DND-41 (cell line): ENCODE data around the gene SAPCD1.

Experiments
- EZH2 ChIP-seq: IDR thresholded peaks from 3 replicates; pipeline ENCODE4 v1.6.1; 2012; ENCODE audit warnings: borderline replicate concordance, low read depth, mild to moderate bottlenecking, moderate library complexity, low read length, inconsistent platforms; ENCODE audit not compliant: severe bottlenecking
- TF ChIP-seq, protein P1 (sequence below): IDR thresholded peaks from 2 replicates; pipeline ENCODE4 v1.5.1; 2012; ENCODE audit warnings: borderline replicate concordance, low read length, moderate library complexity, mild to moderate bottlenecking; ENCODE audit not compliant: poor library complexity, severe bottlenecking; ENCODE audit errors: extremely low read depth

DNA sequence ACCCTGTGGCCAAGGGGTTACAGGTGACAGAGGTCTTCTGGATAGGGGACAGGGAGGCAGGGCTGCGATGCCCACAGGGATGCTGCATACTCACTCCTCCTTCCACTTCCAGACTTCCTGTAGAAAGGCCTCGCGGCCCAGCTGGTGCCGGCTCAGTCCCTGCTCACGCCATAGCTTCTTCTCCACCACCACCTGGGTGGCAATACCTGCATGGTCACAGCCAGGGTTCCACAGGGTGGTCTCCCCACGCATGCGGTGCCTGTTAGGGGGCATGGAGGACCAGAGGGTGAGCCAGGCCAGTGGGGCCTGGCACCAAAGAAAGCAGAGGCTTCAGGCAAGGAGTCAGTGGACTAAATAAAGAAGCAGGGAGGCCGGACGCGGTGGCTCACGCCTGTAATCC, 23.0 kb downstream of the SAPCD1 start:
- TF ChIP-seq, protein P1, sequence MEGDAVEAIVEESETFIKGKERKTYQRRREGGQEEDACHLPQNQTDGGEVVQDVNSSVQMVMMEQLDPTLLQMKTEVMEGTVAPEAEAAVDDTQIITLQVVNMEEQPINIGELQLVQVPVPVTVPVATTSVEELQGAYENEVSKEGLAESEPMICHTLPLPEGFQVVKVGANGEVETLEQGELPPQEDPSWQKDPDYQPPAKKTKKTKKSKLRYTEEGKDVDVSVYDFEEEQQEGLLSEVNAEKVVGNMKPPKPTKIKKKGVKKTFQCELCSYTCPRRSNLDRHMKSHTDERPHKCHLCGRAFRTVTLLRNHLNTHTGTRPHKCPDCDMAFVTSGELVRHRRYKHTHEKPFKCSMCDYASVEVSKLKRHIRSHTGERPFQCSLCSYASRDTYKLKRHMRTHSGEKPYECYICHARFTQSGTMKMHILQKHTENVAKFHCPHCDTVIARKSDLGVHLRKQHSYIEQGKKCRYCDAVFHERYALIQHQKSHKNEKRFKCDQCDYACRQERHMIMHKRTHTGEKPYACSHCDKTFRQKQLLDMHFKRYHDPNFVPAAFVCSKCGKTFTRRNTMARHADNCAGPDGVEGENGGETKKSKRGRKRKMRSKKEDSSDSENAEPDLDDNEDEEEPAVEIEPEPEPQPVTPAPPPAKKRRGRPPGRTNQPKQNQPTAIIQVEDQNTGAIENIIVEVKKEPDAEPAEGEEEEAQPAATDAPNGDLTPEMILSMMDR: no peak
- no peak for TF ChIP-seq EZH2
